IMR-90 (cell line): ENCODE results near the gene FCHSD2. TPM values are rescaled to one million over a fixed set of nuclear protein-coding genes. Genes with fewer than 3 reads are reported as not detected.

ENCODE experiments used
- ATAC-seq: fragments of 200-7000 bp; cut with Tn5 transposase; 2 replicates; pipeline ENCODE4 v1.9.1; 2020; ENCODE audit warnings: low read depth, mild to moderate bottlenecking, moderate library complexity
- BruUV-seq: library from RNA; stranded (reverse); fragments of 400-500 nt; replicated peaks from 2 replicates; lab custom pipeline; 2021; lab: Mats Ljungman, UMichigan
- CTCF ChIA-PET: fragments of 300-600 bp; formaldehyde crosslinking; extraction: SDS; loops from one replicate; lab custom pipeline; 2021; ENCODE audit warnings: antibody characterized with exemption; lab: Yijun Ruan, JAX
- POLR2A ChIA-PET: fragments of 300-600 bp; sonication (Branson Sonifier 250); formaldehyde crosslinking; loops from one replicate; lab custom pipeline; 2022; ENCODE audit warnings: antibody characterized with exemption; ENCODE audit not compliant: unreplicated experiment; lab: Charles Lee
- DNase-seq: peaks from one replicate; pipeline ENCODE4 v3.0.0; 2013
- H2AFZ ChIP-seq: replicated peaks from 2 replicates; pipeline ENCODE3; 2013; ENCODE audit warnings: low read length, mild to moderate bottlenecking; ENCODE audit not compliant: poor library complexity
- H2AK5ac ChIP-seq: 2 replicates; pipeline ENCODE4 v1.6.1; 2013; ENCODE audit warnings: low read depth, low read length, inconsistent platforms
- H2AK9ac ChIP-seq: replicated peaks from 2 replicates; pipeline ENCODE3; 2013; ENCODE audit warnings: mild to moderate bottlenecking, low read depth, low read length, moderate library complexity; ENCODE audit not compliant: poor library complexity
- H2BK120ac ChIP-seq: 2 replicates; pipeline ENCODE4 v1.6.1; 2013; ENCODE audit warnings: low read depth, low read length, inconsistent platforms
- H2BK15ac ChIP-seq: 3 replicates; pipeline ENCODE4 v1.6.1; 2013; ENCODE audit warnings: low read depth, low read length, inconsistent platforms
- H2BK20ac ChIP-seq: 2 replicates; pipeline ENCODE4 v1.6.1; 2013; ENCODE audit warnings: low read depth, mild to moderate bottlenecking, inconsistent platforms, low read length, moderate library complexity
- H2BK5ac ChIP-seq: 2 replicates; pipeline ENCODE4 v1.6.1; 2013; ENCODE audit warnings: mild to moderate bottlenecking, low read depth, low read length, inconsistent platforms; ENCODE audit not compliant: poor library complexity, severe bottlenecking
- H3K14ac ChIP-seq: replicated peaks from 2 replicates; pipeline ENCODE4 v1.6.1; 2013; ENCODE audit warnings: low read depth, low read length, inconsistent platforms
- H3K18ac ChIP-seq: 2 replicates; pipeline ENCODE4 v1.6.1; 2013; ENCODE audit warnings: low read depth, low read length, control low read depth
- H3K23ac ChIP-seq: 2 replicates; pipeline ENCODE4 v1.6.1; 2013; ENCODE audit warnings: low read depth, low read length, inconsistent platforms
- H3K27ac ChIP-seq: 2 replicates; pipeline ENCODE4 v1.5.1; 2013; ENCODE audit warnings: mild to moderate bottlenecking, control low read depth, low read length; ENCODE audit not compliant: insufficient read depth
- H3K27me3 ChIP-seq: 2 replicates; pipeline ENCODE4 v1.6.1; 2013; ENCODE audit warnings: low read length; ENCODE audit not compliant: control insufficient read depth, insufficient read depth
- H3K36me3 ChIP-seq: 2 replicates; pipeline ENCODE4 v1.6.1; 2013; ENCODE audit warnings: low read length, mixed read lengths; ENCODE audit not compliant: control insufficient read depth, insufficient read depth
- H3K4ac ChIP-seq: 2 replicates; pipeline ENCODE4 v1.6.1; 2013; ENCODE audit warnings: low read depth, low read length, inconsistent platforms
- H3K4me1 ChIP-seq: 2 replicates; pipeline ENCODE4 v1.6.1; 2013; ENCODE audit warnings: low read length, mixed read lengths; ENCODE audit not compliant: control insufficient read depth, insufficient read depth
- H3K4me2 ChIP-seq: 2 replicates; pipeline ENCODE4 v1.6.1; 2013; ENCODE audit warnings: low read depth, mild to moderate bottlenecking, control low read depth, low read length, moderate library complexity
- H3K4me3 ChIP-seq: 2 replicates; pipeline ENCODE4 v1.5.1; 2013; ENCODE audit warnings: low read depth, mild to moderate bottlenecking, control low read depth, low read length, moderate library complexity; ENCODE audit not compliant: insufficient read depth
- H3K56ac ChIP-seq: 2 replicates; pipeline ENCODE4 v1.6.1; 2013; ENCODE audit warnings: low read length, inconsistent platforms; ENCODE audit not compliant: insufficient read depth; ENCODE audit errors: extremely low read depth
- H3K79me1 ChIP-seq, 2 experiments: 2 replicates each; pipeline ENCODE4 v1.6.1; 2013; ENCODE audit warnings: low read length in 2 of 2, inconsistent platforms in 1 of 2, low read depth in 1 of 2
- H3K9ac ChIP-seq: 2 replicates; pipeline ENCODE4 v1.6.1; 2013; ENCODE audit warnings: low read depth, low read length, control low read depth
- H3K9me1 ChIP-seq: 2 replicates; pipeline ENCODE4 v1.6.1; 2013; ENCODE audit warnings: low read length, inconsistent platforms; ENCODE audit not compliant: insufficient read depth
- H3K9me3 ChIP-seq: 2 replicates; pipeline ENCODE4 v1.6.1; 2013; ENCODE audit warnings: low read length; ENCODE audit not compliant: control insufficient read depth, insufficient read depth
- H4K20me1 ChIP-seq: 2 replicates; pipeline ENCODE4 v1.6.1; 2013; ENCODE audit warnings: low read length, inconsistent platforms; ENCODE audit not compliant: insufficient read depth
- H4K5ac ChIP-seq: 2 replicates; pipeline ENCODE4 v1.6.1; 2013; ENCODE audit warnings: mild to moderate bottlenecking, low read depth, low read length, control low read depth
- H4K8ac ChIP-seq, 2 experiments: 2 replicates each; pipeline ENCODE4 v1.6.1; 2013; ENCODE audit warnings: low read depth in 2 of 2, low read length in 2 of 2, control low read depth in 1 of 2, inconsistent platforms in 1 of 2
- H4K91ac ChIP-seq: 2 replicates; pipeline ENCODE4 v1.6.1; 2013; ENCODE audit warnings: low read depth, low read length, inconsistent platforms; ENCODE audit not compliant: insufficient read depth
- CEBPB ChIP-seq: IDR thresholded peaks from 2 replicates; pipeline ENCODE4 v1.6.1; 2012; ENCODE audit warnings: low read depth, low read length, improper control_type of control experiment
- ELK1 ChIP-seq: fragments of 150-350 bp; IDR thresholded peaks from 2 replicates; pipeline ENCODE4 v1.6.1; 2016; ENCODE audit warnings: low read depth, mild to moderate bottlenecking, low read length, moderate library complexity, borderline replicate concordance
- MXI1 ChIP-seq: IDR thresholded peaks from 2 replicates; pipeline ENCODE4 v1.6.1; 2012; ENCODE audit warnings: low read depth, mild to moderate bottlenecking, low read length, moderate library complexity, borderline replicate concordance
- WGBS, 2 experiments: methylation state at CpG; one replicate each; pipeline versions ENCODE4 v1.1.5 to v1.1.7; 2013; ENCODE audit warnings: missing lambda C conversion rate in 2 of 2; ENCODE audit not compliant: insufficient read length in 1 of 2; ENCODE audit errors: extremely low coverage in 2 of 2; 5-methylcytosine and 5-hydroxymethylcytosine counted together
- dilution Hi-C: fragments of 300-500 bp; cut with HindIII; formaldehyde crosslinking; loops from one replicate; pipeline ENCODE4 v1.14.3; 2018; ENCODE audit warnings: low sequenced_read_pairs; ENCODE audit not compliant: unreplicated experiment
- in situ Hi-C: fragments of 300-500 bp; cut with MboI; formaldehyde crosslinking; loops from 3 replicates; pipeline ENCODE4 v1.14.3; 2019; ENCODE audit warnings: low sequenced_read_pairs, inconsistent platforms, mixed read lengths
- intact Hi-C: fragments of 100-400 bp; cut with micrococcal nuclease; formaldehyde crosslinking; loops from 2 replicates; pipeline ENCODE4 v1.10.0; 2022
- polyA plus RNA-seq, 3 experiments: library from polyadenylated mRNA; depleted of rRNA; stranded (reverse); fragments of >200 nt; gene quantifications; 2 replicates each; pipeline ENCODE4 v1.2.3, GENCODE V29; 2012; ENCODE audit warnings: low replicate concordance in 1 of 3
- total RNA-seq: library from RNA; depleted of rRNA; stranded (reverse); fragments of >200 nt; gene quantifications from 2 replicates; pipeline ENCODE4 v1.2.3, GENCODE V29; 2012

Gene FCHSD2
- total and polyA plus RNA-seq, 2 of the 4 experiments (the other 2 are of a cell fraction), result 5.9 to 18.7 TPM

- Histone ChIP-seq H2BK120ac (no peak overlapping the region), H3K4me2 (no peak overlapping the region), H4K5ac (no peak overlapping the region), H3K14ac (no peak overlapping the region; the same call in 1 of the 2 replicates), H3K36me3 (no peaks in the 10 kb centered on the region), H2BK5ac (peak overlapping the region; percentile 53), H4K91ac (no peak overlapping the region), H4K8ac (no peak overlapping the region), H3K4me3 (no peak overlapping the region), H3K9me1 (peaks cover 6% of the 10 kb centered on the region; the same call in 1 of the 2 replicates), H3K23ac (no peak overlapping the region), H3K4me1 (peaks cover 13% of the 10 kb centered on the region), H3K27me3 (no peaks in the 10 kb centered on the region), H2AK5ac (0 out of 2 replicates have a peak overlapping the region, but pooled peaks have one; percentile 62), H3K79me1 (peaks cover 25 to 44% of the 10 kb centered on the region in 2 experiments), H3K56ac (no peak overlapping the region), H2BK15ac (peak overlapping the region; percentile 50; the same call in 1 of the 3 replicates), H3K18ac (no peak overlapping the region), H3K27ac (peak overlapping the region; percentile 37; the same call in 1 of the 2 replicates), H2AFZ (no peak overlapping the region), H2BK20ac (no peak overlapping the region), H3K9me3 (no peaks in the 10 kb centered on the region; the same call in none of the 2 replicates), H4K20me1 (peaks cover 9% of the 10 kb centered on the region), H2AK9ac (no peak overlapping the region), H3K9ac (no peak overlapping the region), H3K4ac (no peak overlapping the region)
- dilution Hi-C loops (no loop called here), in situ Hi-C loops (no loop called here), intact Hi-C loops (no loop called here)
- CTCF ChIA-PET, result no interaction called here
- WGBS, 2 experiments, result no CpG with 5 or more reads among the region's 6 CpGs
- DNase-seq (peak; percentile 65), ATAC-seq (peak; percentile 22; the same call in 1 of the 2 replicates)
- BruUV-seq, result no TSS peak
- TF ChIP-seq CEBPB (0 out of 2 replicates have a peak, but pooled peaks have one; percentile 45), ELK1 (no peak), MXI1 (no peak)
- POLR2A ChIA-PET, result no interaction called here
Observed at GRCh38 chr11:72972496-72973128, 169.5 kb downstream of the FCHSD2 start.
